NCI-H1436 treated with DMSO at 0.1 percent for 48 hours (cell line): ENCODE data around the gene B4GALNT3.

ENCODE experiments used
- DNase-seq: peaks from one replicate; lab custom pipeline; 2025; lab: John Stamatoyannopoulos, UW

Gene B4GALNT3

GRCh38 chr12:559208-559905, 99.6 kb downstream of the B4GALNT3 start:
- no peak for DNase-seq

- no peak for DNase-seq
These were observed 100.2 kb downstream of the B4GALNT3 start for GRCh38 chr12:559906-560455.

GRCh38 chr12:560691-561390, 101.1 kb downstream of the B4GALNT3 start:
- DNase-seq = no peak

GRCh38 chr12:561391-561705, 101.6 kb downstream of the B4GALNT3 start:
- no peak for DNase-seq

- DNase-seq = no peak
These were observed 102.3 kb downstream of the B4GALNT3 start for GRCh38 chr12:561908-562593.

- DNase-seq = no peak
These were observed 102.9 kb downstream of the B4GALNT3 start for GRCh38 chr12:562634-563033.

GRCh38 chr12:563250-563781, 103.6 kb downstream of the B4GALNT3 start:
- DNase-seq = no peak

- DNase-seq = no peak
These were observed 104.1 kb downstream of the B4GALNT3 start for GRCh38 chr12:563787-564298.

GRCh38 chr12:565161-565560, 105.4 kb downstream of the B4GALNT3 start:
- DNase-seq = no peak

- DNase-seq = no peak
These were observed 105.9 kb downstream of the B4GALNT3 start for GRCh38 chr12:565589-566105.

GRCh38 chr12:568486-568885, 108.7 kb downstream of the B4GALNT3 start:
- DNase-seq = no peak

- no peak for DNase-seq
These were observed 109.4 kb downstream of the B4GALNT3 start for GRCh38 chr12:569091-569676.

- DNase-seq = no peak
These were observed 110.2 kb downstream of the B4GALNT3 start for GRCh38 chr12:569803-570434.

GRCh38 chr12:570435-570920, 110.7 kb downstream of the B4GALNT3 start:
- DNase-seq = no peak

GRCh38 chr12:570921-571794, 111.4 kb downstream of the B4GALNT3 start:
- no peak for DNase-seq

GRCh38 chr12:571795-572531, 112.2 kb downstream of the B4GALNT3 start:
- DNase-seq = no peak

GRCh38 chr12:572532-572899, 112.8 kb downstream of the B4GALNT3 start:
- no peak for DNase-seq

GRCh38 chr12:573232-573631, 113.5 kb downstream of the B4GALNT3 start:
- no peak for DNase-seq

- DNase-seq = no peak
These were observed 114.9 kb downstream of the B4GALNT3 start for GRCh38 chr12:574475-575128.
